Testis (tissue), 2 donors: ENCODE results near the gene SLC26A9.

Experiments used
- POLR2A ChIP-seq: fragments of 450-650 bp; IDR thresholded peaks from one replicate; pipeline ENCODE4 v1.6.1; 2017; ENCODE audit warnings: antibody characterized with exemption, mild to moderate bottlenecking, moderate library complexity
- TF ChIP-seq, protein P1 (sequence below), 3 experiments: fragments of 450-650 bp in 2 of 3; fragments of 200-600 bp in 1 of 3; sonication (generic) in 1 of 3; IDR thresholded peaks; one replicate each; pipeline ENCODE4 v1.5.1; 2016 to 2019; ENCODE audit warnings: antibody characterized with exemption in 3 of 3, mild to moderate bottlenecking in 2 of 3, moderate library complexity in 1 of 3

GRCh38 chr1:205934788-205935187 is 8.5 kb downstream of the SLC26A9 start:
- no peak for TF ChIP-seq POLR2A
- TF ChIP-seq, protein P1, sequence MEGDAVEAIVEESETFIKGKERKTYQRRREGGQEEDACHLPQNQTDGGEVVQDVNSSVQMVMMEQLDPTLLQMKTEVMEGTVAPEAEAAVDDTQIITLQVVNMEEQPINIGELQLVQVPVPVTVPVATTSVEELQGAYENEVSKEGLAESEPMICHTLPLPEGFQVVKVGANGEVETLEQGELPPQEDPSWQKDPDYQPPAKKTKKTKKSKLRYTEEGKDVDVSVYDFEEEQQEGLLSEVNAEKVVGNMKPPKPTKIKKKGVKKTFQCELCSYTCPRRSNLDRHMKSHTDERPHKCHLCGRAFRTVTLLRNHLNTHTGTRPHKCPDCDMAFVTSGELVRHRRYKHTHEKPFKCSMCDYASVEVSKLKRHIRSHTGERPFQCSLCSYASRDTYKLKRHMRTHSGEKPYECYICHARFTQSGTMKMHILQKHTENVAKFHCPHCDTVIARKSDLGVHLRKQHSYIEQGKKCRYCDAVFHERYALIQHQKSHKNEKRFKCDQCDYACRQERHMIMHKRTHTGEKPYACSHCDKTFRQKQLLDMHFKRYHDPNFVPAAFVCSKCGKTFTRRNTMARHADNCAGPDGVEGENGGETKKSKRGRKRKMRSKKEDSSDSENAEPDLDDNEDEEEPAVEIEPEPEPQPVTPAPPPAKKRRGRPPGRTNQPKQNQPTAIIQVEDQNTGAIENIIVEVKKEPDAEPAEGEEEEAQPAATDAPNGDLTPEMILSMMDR (IDR thresholded peaks at IDR 0.05) = no peak
